Motor neuron (in vitro differentiated cells): Measurements from ENCODE around the gene CTPS2. TPM values are rescaled to one million over a fixed set of nuclear protein-coding genes. Genes with fewer than 3 reads are reported as not detected.
A peak's percentile ranks its signal among the peaks of the same experiment; 100 is the strongest.

Source experiments
- ATAC-seq, 8 experiments: fragments of 200-7000 bp; cut with Tn5 transposase; replicated peaks in 6 of 8; 2 replicates each; pipeline ENCODE4 v1.8.0; 2021; ENCODE audit warnings: mild to moderate bottlenecking in 8 of 8, moderate library complexity in 8 of 8
- H3K27ac ChIP-seq, 2 donors: fragments of 250-450 bp; sonication (Bioruptor Pico); 2 replicates each; pipeline ENCODE4 v1.9.0; 2021; ENCODE audit warnings: antibody characterized with exemption in 2 of 2, mild to moderate bottlenecking in 2 of 2, moderate library complexity in 1 of 2
- H3K4me1 ChIP-seq, 2 donors: fragments of 250-450 bp; sonication (Bioruptor Pico); replicated peaks in 1 of 2; 2 replicates each; pipeline ENCODE4 v1.6.1; 2021; ENCODE audit warnings: antibody characterized with exemption in 2 of 2, mild to moderate bottlenecking in 2 of 2, moderate library complexity in 1 of 2
- H3K4me3 ChIP-seq, 5 donors: fragments of 250-450 bp; sonication (Bioruptor Pico); 2 replicates each; pipeline ENCODE4 v1.9.0; 2021; ENCODE audit warnings: antibody characterized with exemption in 5 of 5, mild to moderate bottlenecking in 5 of 5, moderate library complexity in 4 of 5
- WGBS, 10 experiments: fragments of 450-650 bp; shearing (Covaris generic); methylation state at CpG; one replicate each; pipeline ENCODE4 v1.0.0; 2022; 5-methylcytosine and 5-hydroxymethylcytosine counted together
- in situ Hi-C, 9 experiments: fragments of 400-800 bp; cut with MboI; loops; one replicate each; pipeline ENCODE4 v1.15.0; 2021; ENCODE audit warnings: low sequenced_read_pairs in 9 of 9, low pct_unique_long_range_greater_than_20kb in 2 of 9; ENCODE audit not compliant: unreplicated experiment in 9 of 9
- total RNA-seq, 8 experiments: library from RNA; unstranded; fragments of 300-600 nt; gene quantifications; 2 replicates each; pipeline versions ENCODE4 v1.2.3 to v1.2.4, GENCODE V29; 2022

CTPS2 gene
- total RNA-seq, 8 experiments from 2014 or later, result 5.2 to 40.6 (median 20.9) TPM

GRCh38 chrX:16708016-16708415, 4.5 kb downstream of the CTPS2 start:
- 45 to 100% (median 72%) methylated on average over 1 to 2 of the region's 3 CpGs; no CpG with 5 or more reads in 5 of the 10 experiments for WGBS, 10 experiments
- ATAC-seq, result no peak
- in situ Hi-C loops, result no loop called here
- no peak overlapping the region for H3K4me3 ChIP-seq
- peaks cover 0 to 5% of the 10 kb centered on the region in 2 donors for H3K4me1 ChIP-seq
- H3K27ac ChIP-seq, result no peak overlapping the region

DNA sequence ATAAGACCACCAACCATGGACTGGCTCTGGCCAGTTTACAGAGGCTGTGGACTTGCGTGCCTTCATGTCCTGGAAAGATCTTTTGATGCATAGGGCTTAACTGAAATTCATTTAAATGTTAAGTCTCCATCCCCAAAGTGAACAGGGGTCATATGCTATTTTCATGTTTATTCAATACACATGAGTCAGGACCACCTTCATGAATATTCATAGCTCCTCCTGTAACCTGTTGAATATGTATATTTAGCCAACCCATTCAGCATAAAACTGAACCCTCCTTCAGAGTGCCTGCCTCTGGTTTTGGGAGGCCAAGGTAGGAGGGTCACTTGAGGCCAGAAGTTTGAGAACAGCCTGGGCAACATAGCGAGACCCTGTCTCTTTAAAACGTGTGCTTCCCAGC, 7.1 kb downstream of the CTPS2 start:
- peak in 3 of 8 experiments; percentile 70 to 91 (median 83) for ATAC-seq
- no peaks in the 10 kb centered on the region for H3K4me1 ChIP-seq
- H3K4me3 ChIP-seq, result no peak overlapping the region
- no peak overlapping the region for H3K27ac ChIP-seq
- 60 to 100% (median 100%) methylated on average over 1 of the region's 3 CpGs; no CpG with 5 or more reads in 7 of the 10 experiments for WGBS, 10 experiments
- in situ Hi-C loops, result no loop called here

GRCh38 chrX:16702700-16703599, 9.5 kb downstream of the CTPS2 start:
- no peak for ATAC-seq
- 20 to 100% (median 93%) methylated on average over 1 to 10 of the region's 15 CpGs; no CpG with 5 or more reads in 3 of the 10 experiments for WGBS, 10 experiments

GRCh38 chrX:16700734-16701133, 11.7 kb downstream of the CTPS2 start:
- Histone ChIP-seq H3K27ac (no peak overlapping the region), H3K4me3 (no peak overlapping the region), H3K4me1 (no peaks in the 10 kb centered on the region)
- in situ Hi-C loops, result no loop called here
- ATAC-seq, result no peak
- 17 to 100% (median 96%) methylated on average over 1 to 2 of the region's 2 CpGs; no CpG with 5 or more reads in 4 of the 10 experiments for WGBS, 10 experiments

More at GRCh38 chrX:16702700-16703599, 9.5 kb downstream of the CTPS2 start:
- Histone ChIP-seq H3K4me3 (no peak overlapping the region), H3K4me1 (no peaks in the 10 kb centered on the region), H3K27ac (no peak overlapping the region)
- in situ Hi-C loops, result no loop called here

DNA sequence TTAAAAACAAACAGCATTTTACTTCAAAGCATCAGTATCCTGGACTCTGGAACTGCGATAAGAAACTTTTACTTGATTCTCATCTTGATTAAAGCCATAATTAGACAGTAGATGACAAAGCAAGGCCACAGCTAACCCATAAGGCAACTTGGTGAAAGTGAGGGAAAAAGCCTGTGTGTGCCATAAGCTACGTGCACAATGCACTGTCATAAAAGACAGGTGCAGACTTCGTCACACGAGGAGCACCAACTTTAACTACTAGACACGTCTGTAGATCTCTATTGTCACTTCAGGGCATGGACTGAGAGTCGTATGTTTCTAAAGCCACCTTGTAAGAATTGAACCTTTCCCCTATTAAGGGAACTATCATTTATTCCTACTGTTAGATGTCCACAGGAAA, 13.1 kb downstream of the CTPS2 start:
- Histone ChIP-seq H3K27ac (no peak overlapping the region), H3K4me3 (no peak overlapping the region), H3K4me1 (no peaks in the 10 kb centered on the region)
- in situ Hi-C loops, result loop anchor here in 1 of 9 experiments (25.0 kb wide), 1 partner anchor 887 kb away; no protein-coding TSS in a partner anchor
- 63 to 100% (median 94%) methylated on average over 1 to 5 of the region's 6 CpGs; no CpG with 5 or more reads in 6 of the 10 experiments for WGBS, 10 experiments
- ATAC-seq, result no peak

DNA sequence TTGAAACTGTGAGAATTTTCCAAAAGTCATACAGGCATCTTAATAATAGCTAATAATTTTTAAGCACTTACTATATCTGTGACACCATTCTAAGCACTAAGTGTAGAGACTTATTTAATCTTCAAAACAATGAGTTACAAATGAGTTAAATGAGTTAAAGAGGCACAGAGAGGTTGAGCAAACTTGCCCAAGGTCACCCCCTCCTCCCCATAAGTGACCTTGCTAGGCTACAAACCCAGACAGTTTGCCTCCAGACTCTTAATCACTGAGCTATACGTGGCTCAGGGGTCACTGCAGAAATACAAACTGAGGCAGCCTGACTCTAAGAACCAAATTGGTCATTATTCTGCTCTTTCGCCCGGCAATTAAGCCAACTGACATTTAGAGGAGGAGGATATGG, 15.5 kb downstream of the CTPS2 start:
- H3K4me1 ChIP-seq, result no peaks in the 10 kb centered on the region
- 82 to 100% (median 100%) methylated on average over 1 to 3 of the region's 3 CpGs; no CpG with 5 or more reads in 7 of the 10 experiments for WGBS, 10 experiments
- in situ Hi-C loops, result loop anchor here in 1 of 9 experiments (25.0 kb wide), 1 partner anchor 885 kb away; no protein-coding TSS in a partner anchor
- ATAC-seq, result no peak
- H3K27ac ChIP-seq, result no peak overlapping the region
- no peak overlapping the region for H3K4me3 ChIP-seq

- H3K4me1 ChIP-seq, result no peaks in the 10 kb centered on the region
- 0 to 60% (median 18%) methylated on average over 1 to 5 of the region's 10 CpGs; no CpG with 5 or more reads in 5 of the 10 experiments for WGBS, 10 experiments
- H3K4me3 ChIP-seq, result no peak overlapping the region
- H3K27ac ChIP-seq, result no peak overlapping the region
- peak in 4 of 8 experiments; percentile 21 to 40 (median 36) for ATAC-seq
- in situ Hi-C loops, result loop anchor here in 1 of 9 experiments (25.0 kb wide), 1 partner anchor 883 kb away; no protein-coding TSS in a partner anchor
These were observed 17.3 kb downstream of the CTPS2 start for GRCh38 chrX:16695079-16695676.

DNA sequence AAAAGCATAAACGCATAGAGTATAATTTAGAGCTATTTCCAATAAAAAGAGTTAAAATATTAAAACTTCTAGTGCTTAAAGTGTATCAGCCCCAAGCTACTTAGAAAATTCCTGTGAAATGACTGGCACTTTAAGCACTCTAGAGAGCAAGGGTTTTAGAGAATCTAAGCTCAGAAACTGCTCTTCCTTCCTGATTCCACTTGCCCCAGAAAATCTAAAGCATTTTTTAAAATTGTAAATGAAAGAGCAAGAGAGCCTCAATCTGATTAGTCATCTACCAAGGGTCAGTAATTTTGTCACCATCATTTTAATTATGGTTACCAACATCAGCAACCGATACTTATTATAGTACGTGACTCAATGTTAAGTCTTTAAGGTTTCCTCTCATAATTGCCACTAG, 25.0 kb downstream of the CTPS2 start:
- no peak overlapping the region for H3K27ac ChIP-seq
- no peak for ATAC-seq
- 17 to 100% (median 84%) methylated on average over 1 to 3 of the region's 3 CpGs; no CpG with 5 or more reads in 2 of the 10 experiments for whole genome bisulfite sequencing, 10 experiments
- H3K4me3 ChIP-seq, result no peak overlapping the region
- no peaks in the 10 kb centered on the region for H3K4me1 ChIP-seq
- in situ Hi-C loops, result loop anchor here in 1 of 9 experiments (25.0 kb wide), 1 partner anchor 875 kb away; no protein-coding TSS in a partner anchor

DNA sequence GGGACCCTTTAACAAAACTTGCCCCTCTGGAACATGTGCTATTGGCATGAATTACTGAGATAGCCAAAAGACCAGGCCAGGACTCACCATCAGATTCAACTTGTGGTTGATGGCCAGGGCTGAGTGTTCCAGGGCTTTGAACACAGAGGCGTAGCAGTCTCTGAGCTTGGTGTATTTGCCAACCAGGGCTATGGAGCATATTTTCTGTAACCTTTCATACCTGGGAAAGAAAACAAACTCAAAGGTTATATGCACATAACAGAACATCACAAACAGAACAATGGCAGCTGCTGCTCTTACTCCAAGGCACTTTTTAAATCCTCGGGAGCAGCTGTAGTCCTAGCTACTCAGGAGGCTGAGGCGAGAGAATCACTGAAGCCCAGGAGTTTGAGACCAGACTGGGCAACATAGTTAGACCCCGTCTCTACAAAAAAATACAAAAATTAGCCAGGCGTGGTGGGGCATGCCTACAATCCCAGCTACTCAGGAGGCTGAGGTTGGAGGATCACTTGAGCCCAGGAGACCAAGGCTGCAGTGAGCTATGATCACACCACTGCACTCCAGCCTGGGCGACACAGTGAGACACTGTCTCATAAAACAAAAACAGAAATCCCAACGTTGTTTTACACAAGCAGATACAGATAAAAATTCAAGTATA, 29.3 kb downstream of the CTPS2 start:
- WGBS, 10 experiments, result 78 to 100% (median 92%) methylated on average over 1 to 5 of the region's 7 CpGs; no CpG with 5 or more reads in 5 of the 10 experiments

GRCh38 chrX:16678689-16679088, 33.8 kb downstream of the CTPS2 start:
- Histone ChIP-seq H3K4me3 (no peak overlapping the region), H3K27ac (no peak overlapping the region), H3K4me1 (no peaks in the 10 kb centered on the region)
- no peak for ATAC-seq
- in situ Hi-C loops, result loop anchor here in 1 of 9 experiments (25.0 kb wide), 1 partner anchor 866 kb away; no protein-coding TSS in a partner anchor
- WGBS, 10 experiments, result 66 to 100% (median 87%) methylated on average over 1 to 7 of the region's 11 CpGs; no CpG with 5 or more reads in 5 of the 10 experiments

More for the DNA sequence above, 29.3 kb downstream of the CTPS2 start:
- no peak overlapping the region for H3K27ac ChIP-seq
- in situ Hi-C loops, result loop anchor here in 1 of 9 experiments (25.0 kb wide), 1 partner anchor 871 kb away; no protein-coding TSS in a partner anchor
- no peaks in the 10 kb centered on the region for H3K4me1 ChIP-seq
- H3K4me3 ChIP-seq, result no peak overlapping the region
- no peak for ATAC-seq

DNA sequence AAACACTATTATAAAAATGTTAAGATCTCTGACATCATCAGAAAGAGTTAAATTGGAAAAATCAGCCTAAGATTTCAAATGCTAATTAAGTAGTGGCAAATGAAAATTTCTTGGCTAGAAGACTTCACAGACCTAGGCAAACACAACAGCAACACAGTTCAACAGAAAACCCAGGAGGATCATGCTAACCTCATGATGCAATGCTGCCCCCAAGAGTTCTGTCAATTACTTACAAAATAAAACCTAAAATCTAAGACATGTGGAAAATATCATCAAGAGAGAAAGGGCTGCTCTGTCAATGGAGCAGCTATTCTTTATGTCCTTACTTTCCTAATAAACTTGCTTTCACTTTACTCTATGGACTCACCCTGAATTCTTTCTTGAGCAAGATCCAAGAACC, 41.5 kb downstream of the CTPS2 start:
- peak in 4 of 8 experiments; percentile 34 to 74 (median 68) for ATAC-seq
- in situ Hi-C loops, result loop anchor here in 2 of 9 experiments (25.0 kb wide), 1 partner anchor 234 kb away; no protein-coding TSS in a partner anchor
- H3K4me3 ChIP-seq, result no peak overlapping the region
- H3K27ac ChIP-seq, result no peak overlapping the region
- H3K4me1 ChIP-seq, result no peaks in the 10 kb centered on the region

GRCh38 chrX:16666541-16666940, 45.9 kb downstream of the CTPS2 start:
- H3K27ac ChIP-seq, result no peak overlapping the region
- 14 to 90% (median 78%) methylated on average over 1 to 4 of the region's 4 CpGs; no CpG with 5 or more reads in 5 of the 10 experiments for WGBS, 10 experiments
- in situ Hi-C loops, result loop anchor here in 2 of 9 experiments (25.0 kb wide), 1 partner anchor 229 kb away; no protein-coding TSS in a partner anchor
- ATAC-seq, result peak in 4 of 8 experiments; percentile 27 to 88 (median 56)
- H3K4me3 ChIP-seq, result no peak overlapping the region
- H3K4me1 ChIP-seq, result no peaks in the 10 kb centered on the region
